Heart left ventricle (tissue), 16 donors: Measurements from ENCODE around the gene NAT14. TPM values are rescaled to one million over a fixed set of nuclear protein-coding genes. Genes with fewer than 3 reads are reported as not detected.
"Not testable (repeated sequence)": the region's sequence is repeated elsewhere in the genome, so short reads cannot be mapped to it uniquely, and the experiment has no call there.

ENCODE experiments used
- ATAC-seq, 4 donors: fragments of 200-7000 bp; cut with Tn5 transposase; one replicate each; pipeline ENCODE4 v1.9.1; 2020 to 2022; ENCODE audit warnings: moderate library complexity in 4 of 4, mild to moderate bottlenecking in 3 of 4, moderate number of reproducible peaks in 1 of 4
- DNase-seq, 5 donors: peaks; one replicate each; pipeline ENCODE4 v3.0.0-alpha.2; 2020
- H3K27ac ChIP-seq, 12 donors: fragments of 200-600 bp; sonication (generic) in 4 of 12; one replicate each; pipeline versions ENCODE4 v1.5.0 to v1.8.0; 2016 to 2022; ENCODE audit warnings: mild to moderate bottlenecking in 2 of 12
- H3K27me3 ChIP-seq, 9 donors: fragments of 200-600 bp; sonication (generic) in 2 of 9; one replicate each; pipeline versions ENCODE4 v1.5.1 to v1.8.0; 2016 to 2022; ENCODE audit warnings: mild to moderate bottlenecking in 3 of 9
- H3K36me3 ChIP-seq, 9 donors: fragments of 200-600 bp; sonication (generic) in 2 of 9; one replicate each; pipeline versions ENCODE4 v1.5.0 to v1.8.0; 2018 to 2022; ENCODE audit warnings: mild to moderate bottlenecking in 2 of 9
- H3K4me1 ChIP-seq, 12 donors: fragments of 200-600 bp; sonication (generic) in 4 of 12; one replicate each; pipeline versions ENCODE4 v1.5.0 to v1.8.0; 2016 to 2022; ENCODE audit warnings: mild to moderate bottlenecking in 3 of 12
- H3K4me3 ChIP-seq, 12 donors: fragments of 200-600 bp; sonication (generic) in 4 of 12; one replicate each; pipeline versions ENCODE4 v1.5.0 to v1.8.0; 2017 to 2022; ENCODE audit warnings: mild to moderate bottlenecking in 9 of 12, moderate library complexity in 4 of 12
- H3K9me3 ChIP-seq, 12 donors: fragments of 200-600 bp; sonication (generic) in 4 of 12; one replicate each; pipeline versions ENCODE4 v1.5.0 to v1.8.0; 2016 to 2022; ENCODE audit warnings: mild to moderate bottlenecking in 1 of 12
- CTCF ChIP-seq, 12 donors: fragments of 200-600 bp; sonication (generic) in 4 of 12; IDR thresholded peaks; one replicate each; pipeline versions ENCODE4 v1.5.0 to v1.8.0; 2018 to 2022; ENCODE audit warnings: antibody characterized with exemption in 12 of 12, mild to moderate bottlenecking in 5 of 12
- POLR2A ChIP-seq, 2 donors: fragments of 450-650 bp; IDR thresholded peaks; one replicate each; pipeline ENCODE4 v1.6.1; 2017; ENCODE audit warnings: antibody characterized with exemption in 2 of 2, mild to moderate bottlenecking in 2 of 2, moderate library complexity in 2 of 2
- WGBS, 4 donors: extraction: QIAGEN DNeasy Blood & Tissue Kit in 2 of 4; methylation state at CpG; one replicate each; pipeline versions ENCODE4 v1.1.5 to v1.1.7; 2013 to 2018; 5-methylcytosine and 5-hydroxymethylcytosine counted together
- intact Hi-C, 10 donors: fragments of 100-400 bp; cut with DNase I; formaldehyde crosslinking; loops; one replicate each; pipeline versions ENCODE4 v1.11.1 to v1.14.2; 2022
- polyA plus RNA-seq, 2 donors: library from polyadenylated mRNA; stranded (reverse); fragments of 200-250 nt; gene quantifications; one replicate each; pipeline ENCODE4 v1.2.3, GENCODE V29; 2013
- total RNA-seq, 9 donors: library from RNA; depleted of rRNA in 2 of 9; stranded (reverse); fragments of >200 nt in 2 of 9; fragmentation: NEBNext Ultra II Directional in 3 of 9; extraction: Animal tissue kit (Norgen Biotek cat#: 25700) in 3 of 9; gene quantifications; one replicate each; pipeline versions ENCODE4 v1.1.0 to v1.2.4, GENCODE V29; 2016 to 2023
- donor health status: ischemic (EF 13 %, LVEDD 7.1; RV severe dilation, severe dysfunction).
- donor health status: healthy with polysubstance abuse.
- donor health status: DM: no; HTN: yes; CAD: no.
- donor health status: DM: no; HTN: no; CAD: no.
- donor health status: ischemic (EF 25% LVEDD 6.9; RV normal size, moderate dysfunction).
- donor health status: ischemic (EF 25% LVEDD 5.7; RV mildly dilated, moderate dysfunction).
- donor health status: healthy.
- donor health status: DM: yes; HTN: yes; CAD: no.
- donor health status: ischemic (EF 35%, LVEDD 5.7; RV mildly dilated, moderate dysfunction).
- donor health status: nonischemic (EF 11% LVEDD 7.7; RV severe dilation, severe dysfunction).
- donor health status: DM: yes; HTN: yes; CAD: no.
- donor health status: PGD.
- donor health status: ischemic (EF 29% LVEDD 5.4; RV normal size, mild dysfunction).
- donor health status: nonischemic (EF 23%, LVEDD 6.1; RV moderate dilation, normal function).

The NAT14 gene
- total and polyA plus RNA-seq, 11 donors, result 2.9 to 10.4 (median 7.3) TPM

GRCh38 chr19:55446060-55446459, 38.9 kb upstream of the NAT14 start:
- peaks cover 30 to 59% (median 43%) of the 10 kb centered on the region in 9 donors for H3K27me3 ChIP-seq
- TF ChIP-seq CTCF (IDR thresholded peaks at IDR 0.05) (no peak), POLR2A (IDR thresholded peaks at IDR 0.05) (no peak)
- no peaks in the 10 kb centered on the region for H3K36me3 ChIP-seq
- no peak overlapping the region for H3K27ac ChIP-seq
- 72 to 78% (median 76%) methylated on average over 8 of the region's 8 CpGs for WGBS, 4 donors
- ATAC-seq, result no peak
- H3K4me3 ChIP-seq, result no peak overlapping the region
- intact Hi-C loops, result no loop called here
- DNase-seq, result no peak
- H3K9me3 ChIP-seq, result no peaks in the 10 kb centered on the region
- peaks cover 0 to 24% (median 0%) of the 10 kb centered on the region in 12 donors for H3K4me1 ChIP-seq

GRCh38 chr19:55447421-55448174, 37.4 kb upstream of the NAT14 start:
- no peak for TF ChIP-seq CTCF (IDR thresholded peaks at IDR 0.05)
- TF ChIP-seq POLR2A (IDR thresholded peaks at IDR 0.05), result no peak
- intact Hi-C loops, result no loop called here
- H3K27me3 ChIP-seq, result peaks cover 32 to 60% (median 44%) of the 10 kb centered on the region in 9 donors
- H3K27ac ChIP-seq, result no peak overlapping the region
- H3K36me3 ChIP-seq, result no peaks in the 10 kb centered on the region
- DNase-seq (peak in 1 of 5 donors; percentile 60), ATAC-seq (peak in 3 of 4 donors; percentile 45 to 67 (median 53))
- H3K4me3 ChIP-seq, result no peak overlapping the region
- H3K9me3 ChIP-seq, result no peaks in the 10 kb centered on the region
- H3K4me1 ChIP-seq, result peaks cover 0 to 26% (median 11%) of the 10 kb centered on the region in 12 donors
- 23 to 34% (median 32%) methylated on average over 10 to 16 of the region's 16 CpGs for WGBS, 4 donors

GRCh38 chr19:55448175-55448490, 36.9 kb upstream of the NAT14 start:
- DNase-seq, H3K4me3 ChIP-seq, H3K27ac ChIP-seq, ATAC-seq, H3K9me3 ChIP-seq, H3K36me3 ChIP-seq, intact Hi-C loops: not testable (repeated sequence)
- H3K4me1 ChIP-seq, result peaks cover 0 to 26% (median 11%) of the 10 kb centered on the region in 12 donors
- peaks cover 30 to 60% (median 45%) of the 10 kb centered on the region in 9 donors for H3K27me3 ChIP-seq
- 85 to 91% (median 87%) methylated on average over 5 of the region's 5 CpGs for WGBS, 4 donors

GRCh38 chr19:55449469-55449868, 35.5 kb upstream of the NAT14 start:
- 32 to 43% (median 37%) methylated on average over 11 to 16 of the region's 16 CpGs for WGBS, 4 donors
- no peak overlapping the region for H3K4me3 ChIP-seq
- no peak for DNase-seq

More at GRCh38 chr19:55449469-55449868, 35.5 kb upstream of the NAT14 start:
- ATAC-seq, result no peak
- Histone ChIP-seq H3K27me3 (peaks cover 24 to 51% (median 37%) of the 10 kb centered on the region in 9 donors), H3K9me3 (no peaks in the 10 kb centered on the region), H3K27ac (no peak overlapping the region), H3K36me3 (no peaks in the 10 kb centered on the region), H3K4me1 (peaks cover 0 to 27% (median 11%) of the 10 kb centered on the region in 12 donors)
- intact Hi-C loops, result no loop called here
- TF ChIP-seq CTCF (IDR thresholded peaks at IDR 0.05) (no peak), POLR2A (IDR thresholded peaks at IDR 0.05) (no peak)
